Skeletal muscle satellite cell (primary cell): ENCODE results near the gene RP9.

Source experiments
- H3K27me3 ChIP-seq: 2 replicates; pipeline ENCODE4 v1.7.0; 2013; ENCODE audit warnings: low read length; ENCODE audit not compliant: control insufficient read depth, insufficient read depth
- H3K36me3 ChIP-seq: 2 replicates; pipeline ENCODE4 v1.7.0; 2013; ENCODE audit warnings: mild to moderate bottlenecking, control low read depth, low read length; ENCODE audit not compliant: insufficient read depth
- H3K4me1 ChIP-seq: 2 replicates; pipeline ENCODE4 v1.7.0; 2013; ENCODE audit warnings: low read length; ENCODE audit not compliant: control insufficient read depth, insufficient read depth
- H3K4me2 ChIP-seq: 2 replicates; pipeline ENCODE4 v1.7.0; 2013; ENCODE audit warnings: mild to moderate bottlenecking, low read length
- H3K4me3 ChIP-seq: 2 replicates; pipeline ENCODE4 v1.7.0; 2013; ENCODE audit warnings: low read length
- H3K9ac ChIP-seq: 2 replicates; pipeline ENCODE4 v1.7.0; 2013; ENCODE audit warnings: mild to moderate bottlenecking, low read depth, low read length, moderate library complexity
- H3K9me3 ChIP-seq: replicated peaks from 2 replicates; pipeline ENCODE4 v1.7.0; 2013; ENCODE audit warnings: mild to moderate bottlenecking, control low read depth, low read length

RP9 gene

DNA sequence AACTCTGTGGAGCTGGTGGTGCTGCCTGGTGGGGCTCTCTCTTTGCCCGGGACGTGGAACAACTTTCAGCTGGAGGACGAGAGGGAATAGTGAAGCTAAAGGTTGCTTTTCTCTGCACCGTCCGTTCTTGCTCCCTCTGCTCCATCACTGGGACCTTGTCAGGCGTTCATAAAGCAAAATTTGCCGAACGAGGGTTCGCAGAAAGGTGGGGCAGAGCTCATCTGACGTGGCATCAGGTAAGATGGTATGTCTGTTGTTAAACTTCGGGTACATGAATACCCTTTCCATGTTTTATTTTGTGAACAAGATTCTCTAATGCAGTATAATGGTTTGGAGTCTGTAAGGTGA, 20.6 kb upstream of the RP9 start:
- Histone ChIP-seq H3K4me3 (peak overlapping the region; percentile 80), H3K4me1 (peaks cover 10% of the 10 kb centered on the region), H3K9ac (peak overlapping the region; percentile 86), H3K4me2 (peak overlapping the region; percentile 90), H3K27me3 (no peaks in the 10 kb centered on the region), H3K9me3 (no peaks in the 10 kb centered on the region), H3K36me3 (no peaks in the 10 kb centered on the region)

DNA sequence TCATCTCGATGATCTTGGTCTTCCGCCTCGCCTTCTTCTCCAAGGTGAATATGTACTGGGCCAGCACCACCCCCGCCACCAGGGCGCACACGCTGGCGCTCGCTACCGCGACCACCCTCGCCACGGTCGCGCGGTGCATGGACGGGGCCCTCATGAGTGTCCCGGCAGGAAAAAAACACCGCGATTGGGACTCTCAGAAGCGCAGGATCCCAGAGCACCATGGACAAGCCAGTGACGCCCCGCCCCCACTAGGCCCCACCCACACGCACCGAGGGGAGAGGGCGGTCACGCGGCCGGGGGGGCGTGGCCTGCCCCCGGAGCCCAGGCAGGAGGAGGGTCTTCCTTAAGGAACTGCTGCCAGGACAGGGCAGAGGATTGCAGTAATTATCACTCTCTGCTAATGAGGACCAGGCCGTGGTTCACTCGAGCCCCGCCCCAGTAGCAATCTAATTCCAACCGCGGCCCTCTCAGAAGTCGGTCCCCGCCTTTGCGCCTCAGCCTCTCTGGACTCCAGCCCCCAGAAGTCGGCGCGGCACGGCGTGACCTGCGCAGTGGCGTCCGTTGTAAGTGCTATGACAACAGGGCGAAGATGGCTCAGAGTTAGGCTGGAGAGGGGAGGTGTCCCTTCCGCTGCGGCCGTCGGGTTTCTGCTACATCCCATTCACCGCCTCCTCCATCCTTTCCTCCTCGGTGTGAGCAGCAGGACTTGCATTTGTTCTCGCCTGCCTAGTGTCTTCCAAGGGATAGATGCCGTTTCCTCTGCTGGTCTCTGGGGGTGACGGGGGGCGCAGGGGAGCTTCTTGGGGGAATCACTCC, 20.0 kb upstream of the RP9 start, which contains the start of gene BBS9:
Gene BBS9, plus strand, starts transcription at position 575 of the 816 bp plus-strand sequence. CDS start 16,689 bp downstream, outside the sequence.
- Histone ChIP-seq H3K4me1 (peaks cover 10% of the 10 kb centered on the region), H3K36me3 (no peaks in the 10 kb centered on the region), H3K9me3 (no peaks in the 10 kb centered on the region), H3K9ac (peak within 1 kb of the TSS; percentile 86), H3K4me3 (peak within 1 kb of the TSS; percentile 80), H3K4me2 (peak within 1 kb of the TSS; percentile 90), H3K27me3 (no peaks in the 10 kb centered on the region)

DNA sequence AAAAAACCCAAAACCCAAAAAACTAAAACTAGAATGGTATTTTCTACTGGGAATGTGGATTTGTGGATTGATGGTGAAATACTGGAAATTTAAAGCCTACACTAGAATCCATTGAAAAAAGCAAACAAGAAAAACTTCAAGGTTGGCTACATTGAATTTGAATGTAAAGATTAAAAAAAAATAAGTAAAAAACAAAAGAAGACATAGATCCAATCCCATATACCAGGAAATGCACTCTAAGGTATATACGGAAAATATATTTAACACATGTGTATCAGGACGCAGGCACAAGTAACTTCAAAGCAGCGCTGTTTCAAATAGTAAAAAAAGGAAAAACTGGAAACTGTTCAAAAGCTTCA, 19.4 kb upstream of the RP9 start:
- Histone ChIP-seq H3K9ac (peak overlapping the region; percentile 86), H3K4me2 (peak overlapping the region; percentile 90), H3K4me1 (peaks cover 10% of the 10 kb centered on the region), H3K9me3 (no peaks in the 10 kb centered on the region), H3K27me3 (no peaks in the 10 kb centered on the region), H3K36me3 (no peaks in the 10 kb centered on the region), H3K4me3 (peak overlapping the region; percentile 80)

DNA sequence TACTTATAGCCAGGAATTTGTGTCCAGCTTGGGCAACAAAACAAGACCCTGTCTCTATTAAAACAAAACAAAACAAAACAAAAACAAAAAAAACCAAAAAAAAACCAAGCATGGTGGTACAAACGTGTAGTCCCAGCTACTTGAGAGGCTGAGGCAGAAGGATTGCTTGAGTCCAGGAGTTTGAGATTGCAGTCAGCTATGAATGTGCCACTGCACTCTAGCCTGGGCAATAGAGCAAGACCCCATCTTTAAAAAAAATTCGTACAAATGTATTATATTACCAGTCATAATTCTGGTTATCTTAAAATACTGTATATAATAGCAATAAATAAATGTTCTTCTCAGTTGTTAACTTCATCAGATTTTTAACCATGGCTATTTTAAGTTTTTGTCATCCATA, 17.9 kb upstream of the RP9 start:
- Histone ChIP-seq H3K9me3 (no peaks in the 10 kb centered on the region), H3K4me1 (peaks cover 10% of the 10 kb centered on the region), H3K4me3 (no peak overlapping the region), H3K27me3 (no peaks in the 10 kb centered on the region), H3K9ac (no peak overlapping the region), H3K4me2 (no peak overlapping the region), H3K36me3 (no peaks in the 10 kb centered on the region)

DNA sequence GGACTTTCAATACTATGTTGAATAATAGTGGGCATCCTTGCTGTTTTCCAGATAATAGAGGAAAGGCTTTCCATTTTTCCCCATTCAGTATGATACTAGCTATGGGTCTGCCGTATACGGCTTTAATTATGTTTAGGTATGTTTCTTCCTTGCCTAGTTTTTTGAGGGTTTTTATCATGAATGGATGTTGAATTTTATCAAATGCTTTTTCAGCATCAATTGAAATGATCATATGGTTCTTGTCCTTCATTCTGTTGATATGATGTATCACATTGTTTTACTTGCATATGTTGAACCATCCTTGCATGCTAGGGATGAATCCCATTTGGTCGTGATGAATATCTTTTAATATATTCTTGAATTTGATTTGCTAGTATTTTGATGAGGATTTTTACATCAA, 9.2 kb upstream of the RP9 start:
- Histone ChIP-seq H3K4me1 (no peaks in the 10 kb centered on the region), H3K9me3 (peaks cover 5% of the 10 kb centered on the region), H3K9ac (no peak overlapping the region), H3K4me3 (no peak overlapping the region), H3K36me3 (no peaks in the 10 kb centered on the region), H3K4me2 (no peak overlapping the region), H3K27me3 (peaks cover 14% of the 10 kb centered on the region)

DNA sequence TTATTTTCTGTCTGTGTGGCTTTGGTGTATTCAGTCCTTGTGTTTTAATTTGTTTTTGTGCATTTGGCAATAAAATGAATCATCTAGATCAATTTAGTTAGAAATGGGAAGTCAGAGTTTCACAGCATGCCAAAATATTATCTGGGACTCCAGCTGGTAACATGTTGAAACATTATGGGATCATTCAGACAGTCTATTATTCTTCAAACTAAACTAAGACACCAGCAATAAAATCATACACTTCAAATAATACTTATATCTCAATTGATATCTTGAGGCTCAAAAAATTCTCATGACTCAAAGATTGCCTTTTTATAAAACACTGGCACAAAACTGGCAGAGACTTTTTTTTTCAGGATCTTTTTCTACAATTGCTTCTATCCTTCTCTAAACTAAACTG, 5.8 kb upstream of the RP9 start:
- Histone ChIP-seq H3K9ac (no peak overlapping the region), H3K4me2 (no peak overlapping the region), H3K4me1 (no peaks in the 10 kb centered on the region), H3K27me3 (peaks cover 20% of the 10 kb centered on the region), H3K36me3 (no peaks in the 10 kb centered on the region), H3K9me3 (peaks cover 5% of the 10 kb centered on the region), H3K4me3 (no peak overlapping the region)

DNA sequence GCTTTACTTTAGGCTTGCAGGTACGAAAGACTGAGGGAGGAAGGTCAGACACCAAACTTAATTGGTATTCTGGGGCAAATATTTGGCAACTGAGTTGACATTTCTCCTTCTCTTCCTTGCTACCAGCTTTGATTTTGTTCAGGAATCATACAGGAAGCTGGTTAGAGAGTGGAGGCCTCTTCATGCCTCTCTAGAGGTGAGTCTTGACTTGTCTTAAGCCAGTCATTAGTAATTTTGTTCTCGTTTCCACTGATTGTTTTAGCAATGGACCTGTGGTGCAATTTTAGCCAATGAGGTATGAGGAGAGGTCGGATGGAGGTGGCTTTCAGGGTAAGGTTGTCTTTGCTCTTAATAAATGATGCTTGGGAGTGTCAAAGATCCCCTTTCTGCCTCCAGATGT, 2.4 kb upstream of the RP9 start:
- H3K4me3 ChIP-seq = no peak overlapping the region
- no peaks in the 10 kb centered on the region for H3K36me3 ChIP-seq

DNA sequence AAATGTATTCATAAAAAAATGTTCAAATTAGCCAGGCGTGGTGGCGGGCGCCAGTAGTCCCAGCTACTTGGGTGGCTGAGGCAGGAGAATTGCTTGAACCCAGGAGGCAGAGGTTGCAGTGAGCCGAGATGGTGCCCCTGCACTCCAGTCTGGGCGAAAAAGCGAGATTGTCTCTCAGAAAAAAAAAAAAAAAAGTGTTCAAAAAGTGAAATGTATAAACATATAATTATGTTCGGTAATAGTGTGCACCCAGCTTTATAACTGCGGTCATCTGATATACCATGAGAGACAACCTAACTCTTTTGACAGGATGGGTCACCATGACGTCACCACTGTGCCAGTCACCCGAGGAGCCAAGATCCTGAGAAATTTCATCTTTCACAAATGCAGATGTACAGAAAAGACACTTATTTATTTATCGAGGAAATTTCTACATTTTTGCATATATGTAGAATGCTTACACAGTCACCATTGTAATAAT, 594 bp upstream of the RP9 start:
- Histone ChIP-seq H3K4me2 (peak overlapping the region; percentile 94), H3K9ac (peak overlapping the region; percentile 86), H3K27me3 (peaks cover 6% of the 10 kb centered on the region), H3K36me3 (no peaks in the 10 kb centered on the region), H3K4me3 (peak overlapping the region; percentile 92), H3K4me1 (peaks cover 14% of the 10 kb centered on the region), H3K9me3 (no peaks in the 10 kb centered on the region)

More for the DNA sequence above, 2.4 kb upstream of the RP9 start:
- Histone ChIP-seq H3K27me3 (peaks cover 12% of the 10 kb centered on the region), H3K9ac (no peak overlapping the region), H3K4me1 (peaks cover 14% of the 10 kb centered on the region), H3K4me2 (no peak overlapping the region), H3K9me3 (no peaks in the 10 kb centered on the region)

DNA sequence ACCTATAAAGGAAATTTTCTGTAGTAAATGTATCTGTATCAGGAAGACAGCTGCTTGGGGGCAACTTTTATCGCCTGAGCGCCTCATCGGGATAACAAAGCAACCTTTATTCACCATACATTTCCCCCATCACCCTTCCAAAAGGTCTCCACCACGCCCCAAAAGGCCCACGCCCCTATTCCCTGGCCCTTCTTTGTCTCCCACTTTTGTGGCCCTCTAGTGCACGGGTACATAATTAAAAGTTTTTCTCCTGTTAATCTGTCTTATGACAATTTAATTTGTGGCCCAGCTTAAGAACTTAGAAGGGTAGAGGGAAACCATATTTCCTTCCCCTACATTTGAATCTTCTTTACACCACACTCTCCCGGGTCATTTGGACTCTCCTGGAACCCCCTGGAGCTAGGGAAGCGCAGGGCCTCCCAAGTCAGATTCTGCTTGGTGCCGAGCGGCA, 625 bp downstream of the RP9 start:
- Histone ChIP-seq H3K9me3 (no peaks in the 10 kb centered on the region), H3K36me3 (no peaks in the 10 kb centered on the region), H3K4me3 (peak overlapping the region; percentile 92), H3K27me3 (peaks cover 6% of the 10 kb centered on the region), H3K9ac (peak overlapping the region; percentile 86), H3K4me2 (peak overlapping the region; percentile 94), H3K4me1 (peaks cover 14% of the 10 kb centered on the region)

DNA sequence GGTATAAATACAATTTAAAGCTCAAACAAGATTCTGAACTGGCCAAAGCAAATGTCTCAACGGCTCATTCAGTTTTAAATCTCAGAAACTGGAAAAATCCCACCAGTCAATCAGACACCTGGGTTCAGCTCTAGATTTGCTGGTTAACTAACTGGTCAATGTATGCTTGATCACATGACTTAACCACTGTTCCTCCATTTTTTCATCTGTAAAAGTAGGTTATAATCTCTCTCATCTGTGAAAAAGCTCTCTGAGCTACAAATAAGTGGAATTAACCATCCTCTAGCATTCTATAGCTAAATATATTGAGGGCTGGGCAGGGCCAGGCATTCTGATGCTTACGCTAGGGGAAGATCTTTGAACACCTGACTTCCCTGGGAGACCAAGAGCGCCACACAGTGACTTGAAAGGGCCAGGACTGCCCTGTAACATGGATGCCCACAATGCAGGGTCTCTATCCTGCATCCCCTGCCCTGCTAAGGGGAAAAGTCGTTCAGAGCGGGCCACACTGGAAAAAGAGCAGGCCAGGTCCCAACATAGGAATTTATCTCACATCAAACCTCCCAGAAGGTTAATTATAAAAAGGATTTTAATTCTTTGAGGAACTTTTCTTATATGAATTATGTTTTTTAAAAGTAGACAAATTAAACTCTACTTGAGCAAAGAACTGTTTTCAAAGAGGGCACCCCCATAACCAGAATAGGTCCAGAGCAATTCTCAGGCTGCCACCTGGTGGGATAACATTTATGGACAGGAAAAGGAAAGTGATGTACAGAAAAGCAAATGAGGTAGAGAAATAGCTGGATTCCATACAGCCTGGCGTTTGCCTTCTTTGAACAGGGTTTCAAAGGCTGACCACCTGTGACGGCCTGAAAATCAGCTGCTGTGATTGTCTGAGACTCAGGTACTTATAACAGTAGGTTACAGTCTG, 1.8 kb downstream of the RP9 start:
- Histone ChIP-seq H3K4me1 (peaks cover 14% of the 10 kb centered on the region), H3K9me3 (no peaks in the 10 kb centered on the region), H3K9ac (peak overlapping the region; percentile 86), H3K27me3 (peaks cover 6% of the 10 kb centered on the region), H3K4me2 (peak overlapping the region; percentile 94), H3K4me3 (peak overlapping the region; percentile 92), H3K36me3 (peaks cover 10% of the 10 kb centered on the region)

DNA sequence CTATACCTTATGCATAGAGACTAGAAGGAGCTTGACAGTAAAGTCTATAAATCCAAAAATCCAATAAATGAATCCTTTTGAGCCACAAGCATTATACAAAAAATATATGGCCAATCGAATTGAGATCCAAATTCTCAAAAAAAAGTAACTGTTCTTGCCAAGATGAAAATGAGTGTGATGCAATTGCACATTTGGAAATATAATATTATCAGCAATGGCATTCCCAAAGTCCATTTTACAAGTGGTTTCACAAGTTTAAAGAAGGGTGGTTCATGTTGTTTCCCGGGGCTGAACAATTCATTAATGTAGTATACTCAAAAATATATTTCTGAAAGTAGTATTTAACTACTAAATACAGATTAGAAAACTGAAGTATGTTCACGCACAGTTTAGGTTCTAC, 7.3 kb downstream of the RP9 start:
- H3K9me3 ChIP-seq = no peaks in the 10 kb centered on the region
- H3K4me1 ChIP-seq = peaks cover 1% of the 10 kb centered on the region
- no peaks in the 10 kb centered on the region for H3K27me3 ChIP-seq
- H3K9ac ChIP-seq = no peak overlapping the region
- H3K36me3 ChIP-seq = peaks cover 39% of the 10 kb centered on the region
- H3K4me2 ChIP-seq = no peak overlapping the region
- H3K4me3 ChIP-seq = no peak overlapping the region
